Fibroblast of skin of right biceps (primary cell): ENCODE measurements around the gene NDUFA6.
"Not testable (repeated sequence)": the region's sequence is repeated elsewhere in the genome, so short reads cannot be mapped to it uniquely, and the experiment has no call there.

Experiments used
- DNase-seq: peaks from one replicate; pipeline ENCODE4 v3.0.0-alpha.2; 2013

Gene NDUFA6

DNA sequence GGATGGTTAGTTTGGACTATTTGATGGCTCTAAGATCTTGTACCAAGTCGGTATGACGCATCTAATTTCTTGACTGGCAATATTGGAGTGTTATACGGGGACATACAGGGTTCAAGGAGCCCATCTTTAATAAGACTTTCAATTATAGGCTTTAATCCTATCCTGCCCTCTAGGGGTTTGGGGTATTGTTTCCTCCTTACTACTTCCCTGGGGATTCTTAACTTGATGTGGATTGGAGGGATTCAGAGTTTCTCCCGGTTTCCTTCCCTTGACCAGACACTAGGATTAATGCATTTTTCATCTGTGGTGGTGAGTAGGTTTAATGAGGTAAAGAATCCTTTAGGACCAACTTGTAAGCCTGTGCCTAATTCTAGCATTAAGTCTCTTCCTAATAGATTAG is 21.2 kb upstream of the NDUFA6 start:
- DNase-seq, result no peak

DNA sequence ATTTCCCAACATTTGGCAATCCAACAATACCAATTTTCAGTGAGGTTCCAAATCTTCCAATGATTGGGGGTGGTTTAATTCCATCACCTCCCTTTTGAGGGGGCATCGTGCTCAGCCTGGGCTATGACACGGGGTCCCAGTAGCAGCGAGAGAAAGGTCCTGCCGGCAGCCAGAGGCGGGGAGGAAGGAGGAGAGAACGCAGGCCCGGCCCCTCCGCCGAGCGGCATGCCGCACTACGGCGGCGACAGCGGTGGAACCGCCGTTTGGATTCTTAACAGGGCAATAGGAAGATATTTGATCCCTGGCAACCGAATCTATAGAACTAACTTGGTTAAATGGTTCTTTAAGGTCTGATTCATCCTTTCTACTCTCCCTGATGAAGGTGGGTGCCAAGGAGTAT is 18.3 kb upstream of the NDUFA6 start:
- no peak for DNase-seq

DNA sequence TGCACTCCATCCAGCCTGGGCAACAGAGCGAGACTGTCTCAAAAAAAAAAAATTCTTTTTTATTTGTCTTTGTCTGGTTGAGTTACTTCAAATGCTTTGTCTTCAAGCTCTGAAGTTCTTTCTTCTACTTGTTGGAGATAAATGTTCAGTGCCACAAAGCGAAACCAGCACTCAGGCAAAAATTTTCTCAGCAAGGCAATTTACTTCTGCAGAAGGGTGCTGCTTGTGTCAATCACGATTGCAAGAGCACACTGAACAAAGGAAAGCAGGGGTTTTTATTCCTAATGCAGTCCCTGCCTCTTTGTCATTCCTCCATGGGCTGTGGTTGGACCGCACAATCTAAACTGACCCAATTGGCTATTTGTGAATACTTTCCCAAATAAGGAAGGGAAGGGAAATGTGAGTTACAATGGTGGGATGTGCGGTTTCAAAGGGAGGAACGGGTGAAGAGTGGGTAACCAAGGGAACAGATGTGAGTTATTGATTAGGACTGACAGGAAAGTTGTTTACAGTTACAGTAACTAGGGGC is 13.8 kb upstream of the NDUFA6 start:
- DNase-seq, result not testable (repeated sequence)

DNA sequence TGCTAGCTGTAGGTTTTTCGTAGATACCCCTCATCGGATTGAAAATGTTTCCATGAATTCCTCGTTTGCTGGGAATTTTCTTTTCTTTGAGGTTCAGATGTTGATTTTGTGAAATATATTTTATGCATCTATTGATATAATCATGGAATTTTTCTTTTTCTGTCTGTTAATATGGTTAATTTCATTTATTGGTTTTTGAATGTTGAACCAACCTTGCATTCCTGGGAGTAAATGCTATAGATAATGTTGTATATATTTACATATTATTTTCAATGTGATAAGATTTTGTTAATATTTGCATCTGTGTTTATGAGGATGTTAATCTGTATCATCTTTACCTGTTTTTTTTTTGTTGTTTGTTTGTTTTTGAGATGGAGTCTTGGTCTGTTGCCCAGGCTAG is 10.6 kb upstream of the NDUFA6 start:
- no peak for DNase-seq

DNA sequence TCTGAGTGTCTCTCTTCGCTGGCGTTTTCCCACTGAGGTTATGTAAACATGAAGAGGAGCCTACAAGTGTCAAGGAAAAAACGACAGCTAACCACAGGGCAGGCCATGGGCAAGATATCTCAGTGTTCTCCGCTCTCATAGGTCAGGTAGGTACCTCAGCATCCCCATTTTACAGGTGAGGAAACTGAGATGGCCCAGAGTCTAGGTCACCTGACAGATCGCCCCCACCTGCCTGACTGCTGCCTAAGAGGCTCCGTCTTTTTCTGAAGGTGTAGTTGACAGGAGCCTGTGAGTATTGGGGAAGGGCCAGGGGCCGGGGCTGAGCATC is 847 bp upstream of the NDUFA6 start:
- no peak for DNase-seq

DNA sequence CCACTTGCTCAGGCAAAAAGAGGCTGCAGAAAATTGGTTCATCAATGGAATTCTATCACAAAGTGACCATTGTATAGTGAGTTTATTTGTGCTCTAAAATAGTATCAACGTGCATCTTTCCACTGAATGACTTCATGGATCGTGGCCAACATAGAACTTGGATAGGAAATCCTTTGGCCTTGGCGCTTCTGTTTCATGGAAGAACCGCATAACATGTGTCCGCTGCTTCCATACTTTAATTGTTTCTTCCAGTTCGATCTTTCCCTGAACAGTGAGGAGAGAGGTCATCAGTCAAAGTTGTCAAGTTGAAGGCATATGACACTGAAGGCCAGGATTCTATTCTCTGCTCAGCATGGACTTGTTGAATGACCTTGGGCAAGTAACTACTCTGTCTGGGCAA is 4.5 kb downstream of the NDUFA6 start:
- no peak for DNase-seq

DNA sequence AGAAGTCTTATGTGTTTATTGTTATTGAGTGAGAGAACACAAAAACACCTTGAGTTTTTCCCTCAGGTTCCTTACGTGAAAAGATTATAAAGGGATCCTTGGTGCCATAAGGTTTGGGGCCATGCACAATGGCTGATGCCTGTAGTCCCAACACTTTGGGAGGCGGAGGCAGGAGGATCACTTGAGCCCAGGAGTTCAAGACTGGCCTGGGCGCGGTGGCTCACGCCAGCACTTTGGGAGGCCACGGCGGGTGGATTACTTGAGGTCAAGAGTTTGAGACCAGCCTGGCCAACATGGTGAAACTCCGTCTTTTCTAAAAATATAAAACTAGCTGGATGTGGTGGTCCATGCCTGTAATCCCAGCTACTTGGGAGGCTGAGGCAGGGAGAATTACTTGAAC is 5.7 kb downstream of the NDUFA6 start:
- no peak for DNase-seq

DNA sequence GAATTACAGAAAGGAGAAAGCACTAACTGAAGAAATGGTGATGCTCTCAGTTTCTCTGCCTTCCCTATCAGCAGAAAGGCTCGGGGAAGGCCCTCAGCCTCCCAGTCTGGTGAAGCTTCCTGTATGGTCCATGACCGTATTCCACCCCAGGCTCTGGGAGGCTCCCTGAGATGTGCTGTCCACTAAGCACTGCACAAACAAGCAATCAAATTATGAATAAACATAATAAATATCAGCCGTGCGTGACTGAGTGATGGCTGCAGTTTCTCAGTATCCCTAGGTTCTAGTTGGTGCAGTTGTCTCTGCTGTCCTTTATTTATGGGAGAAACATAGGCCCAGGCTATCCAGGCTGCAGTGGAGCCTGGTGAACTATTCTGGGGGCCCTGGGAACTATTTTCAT is 7.5 kb downstream of the NDUFA6 start:
- DNase-seq, result no peak

DNA sequence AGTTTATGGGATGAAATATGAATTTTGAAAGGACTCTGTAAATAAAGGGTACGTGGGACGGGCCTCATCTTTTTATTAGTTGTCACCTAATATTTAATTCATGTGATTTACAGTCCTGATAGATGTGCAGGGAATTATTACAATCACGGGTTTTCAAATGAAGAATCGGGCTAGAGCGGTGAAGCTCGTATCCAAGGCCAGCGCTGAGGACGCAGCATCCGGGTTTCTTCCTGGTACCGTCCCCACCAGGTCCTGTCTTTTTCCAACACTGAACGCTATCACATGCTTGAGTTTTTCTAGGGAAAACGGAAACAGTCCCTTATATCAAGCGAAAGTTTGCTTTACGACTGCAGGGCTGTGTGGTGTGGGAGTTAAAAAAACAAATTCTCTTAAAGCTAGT is 10.3 kb downstream of the NDUFA6 start:
- peak; percentile 30 for DNase-seq

DNA sequence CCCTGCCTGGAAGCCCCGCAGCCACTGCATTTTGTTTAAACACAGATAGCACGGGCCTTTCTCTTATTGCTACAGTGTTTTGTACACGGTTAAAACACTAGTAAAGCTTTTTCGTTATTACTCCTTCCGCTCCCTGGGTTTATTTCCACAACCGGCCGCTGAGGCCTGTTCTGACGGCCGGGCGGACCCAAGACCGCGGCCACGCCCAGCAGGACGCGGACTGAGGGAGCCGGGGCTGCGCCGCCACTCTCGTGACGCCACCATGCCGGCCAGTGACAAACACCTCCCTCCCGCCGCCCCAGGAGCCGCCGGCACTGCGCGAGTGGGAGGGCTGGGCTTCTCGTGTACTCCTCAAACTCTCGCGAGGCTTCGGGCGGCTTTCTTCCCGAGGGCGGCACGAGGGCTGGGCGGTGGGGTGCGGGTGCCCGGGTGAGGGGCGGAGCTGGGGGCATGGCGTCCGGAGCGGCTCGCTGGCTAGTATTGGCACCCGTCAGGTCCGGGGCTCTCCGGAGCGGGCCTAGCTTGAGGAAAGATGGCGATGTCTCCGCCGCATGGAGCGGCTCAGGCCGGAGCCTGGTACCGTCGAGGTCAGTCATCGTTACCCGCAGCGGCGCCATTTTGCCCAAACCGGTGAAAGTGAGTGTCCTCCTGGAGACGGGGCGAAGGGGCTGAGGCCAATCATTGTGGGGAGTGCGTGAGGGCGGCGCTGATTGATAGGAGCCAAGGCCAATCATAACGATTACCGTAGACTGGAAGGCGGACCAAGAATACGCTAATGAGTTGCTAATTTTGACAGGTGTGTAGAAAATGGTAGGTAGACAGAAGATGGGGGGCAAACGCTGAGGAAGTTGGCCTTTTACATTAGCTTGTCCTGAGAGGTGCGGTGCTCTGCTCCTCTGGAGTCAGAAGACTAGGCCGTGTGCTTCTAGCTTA is 11.0 kb downstream of the NDUFA6 start, which contains the start of gene SMDT1:
TSS of gene SMDT1 (plus strand) at position 382 of the 933 bp plus-strand sequence. CDS start at position 451, 69 bp downstream.
- peak; percentile 99 for DNase-seq

DNA sequence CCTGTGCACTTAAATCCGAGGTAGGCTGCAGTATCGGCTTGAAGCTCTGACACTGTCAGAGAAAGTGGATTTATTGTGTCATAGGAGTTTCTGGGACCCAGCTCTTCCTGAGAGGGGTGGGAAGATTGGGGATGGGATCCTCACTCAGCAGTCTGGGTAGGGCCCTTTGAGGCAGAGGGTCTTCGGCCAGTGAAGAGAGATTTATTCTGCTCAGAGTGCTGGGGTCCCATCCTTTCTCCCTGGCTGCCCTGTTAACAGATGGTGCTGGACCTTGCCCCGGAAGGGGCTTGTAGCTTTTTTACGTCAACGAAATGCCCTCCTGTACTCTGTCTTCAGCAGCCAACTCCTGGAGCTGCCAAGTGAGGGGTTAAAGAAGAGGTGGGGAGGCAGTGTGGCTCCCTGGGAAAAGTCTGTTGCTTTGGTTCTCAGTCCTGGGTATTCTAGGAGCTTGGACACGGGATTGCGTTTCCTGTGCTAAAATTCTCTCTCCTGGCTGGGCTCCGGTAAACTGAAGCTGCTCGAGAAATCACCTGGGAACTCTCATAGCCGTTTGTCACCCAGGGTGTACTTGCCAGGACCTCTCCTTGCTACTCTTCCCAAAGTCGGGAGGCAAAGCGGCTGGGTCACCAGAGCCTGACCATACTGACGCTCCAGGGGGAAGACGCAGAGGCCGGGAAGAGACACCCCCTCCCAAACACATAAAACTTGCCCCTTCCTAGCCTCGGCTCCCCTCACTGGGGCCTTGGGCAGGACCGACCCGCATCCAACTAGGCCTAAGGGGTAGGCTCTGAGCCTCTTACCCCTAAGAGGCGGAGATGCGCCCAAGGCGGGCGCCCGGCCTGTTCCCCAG is 11.9 kb downstream of the NDUFA6 start:
- no peak for DNase-seq

DNA sequence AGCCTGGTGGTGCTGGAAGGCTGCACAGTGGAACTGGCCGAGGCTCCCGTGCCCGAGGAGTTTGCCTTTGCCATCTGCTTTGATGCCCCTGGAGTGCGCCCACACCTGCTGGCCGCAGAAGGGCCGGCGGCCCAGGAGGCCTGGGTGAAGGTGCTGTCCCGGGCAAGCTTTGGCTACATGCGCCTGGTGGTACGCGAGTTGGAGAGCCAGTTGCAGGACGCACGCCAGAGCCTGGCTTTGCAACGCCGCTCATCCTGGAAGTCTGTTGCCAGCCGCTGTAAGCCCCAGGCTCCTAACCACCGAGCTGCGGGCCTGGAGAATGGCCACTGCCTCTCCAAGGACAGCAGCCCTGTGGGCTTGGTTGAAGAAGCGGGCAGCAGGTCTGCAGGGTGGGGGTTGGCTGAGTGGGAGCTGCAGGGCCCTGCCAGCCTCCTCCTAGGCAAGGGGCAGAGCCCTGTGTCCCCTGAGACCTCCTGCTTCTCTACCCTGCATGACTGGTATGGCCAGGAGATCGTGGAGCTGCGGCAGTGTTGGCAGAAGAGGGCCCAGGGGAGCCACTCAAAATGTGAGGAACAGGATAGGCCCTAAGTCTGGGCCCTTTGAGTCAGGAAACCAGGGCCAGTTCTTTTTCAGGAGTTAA is 13.0 kb downstream of the NDUFA6 start:
- no peak for DNase-seq

DNA sequence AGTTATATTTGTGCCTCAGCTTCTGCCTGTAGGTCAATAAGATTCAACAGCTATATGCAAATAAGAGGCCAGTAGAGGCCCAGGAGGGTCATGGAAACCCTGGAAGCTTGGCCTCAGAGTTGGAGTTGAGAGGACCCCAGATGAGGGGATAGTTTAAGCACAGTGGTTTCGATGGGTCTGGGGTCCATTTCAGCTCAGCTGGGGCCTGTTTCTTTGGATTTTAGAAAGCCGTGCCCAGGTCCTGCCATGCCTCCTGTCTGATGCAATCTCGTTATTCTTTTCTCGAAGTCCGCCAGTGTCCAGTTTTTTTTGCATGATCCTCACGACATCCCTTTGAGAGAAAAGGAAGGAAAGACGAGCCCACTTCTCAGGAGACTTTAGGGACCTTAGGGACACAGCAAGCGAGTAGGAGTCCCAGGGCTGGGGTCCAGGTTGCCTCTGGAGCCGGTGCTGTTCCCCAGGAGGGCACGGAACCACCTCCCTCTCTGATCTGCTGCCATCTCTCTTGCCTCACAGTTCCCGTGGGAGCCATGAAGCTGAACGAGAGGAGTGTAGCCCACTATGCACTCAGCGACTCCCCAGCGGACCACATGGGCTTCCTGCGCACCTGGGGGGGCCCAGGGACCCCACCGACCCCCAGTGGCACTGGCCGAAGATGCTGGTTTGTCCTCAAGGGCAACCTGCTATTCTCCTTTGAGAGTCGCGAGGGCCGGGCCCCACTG is 13.6 kb downstream of the NDUFA6 start:
- no peak for DNase-seq

DNA sequence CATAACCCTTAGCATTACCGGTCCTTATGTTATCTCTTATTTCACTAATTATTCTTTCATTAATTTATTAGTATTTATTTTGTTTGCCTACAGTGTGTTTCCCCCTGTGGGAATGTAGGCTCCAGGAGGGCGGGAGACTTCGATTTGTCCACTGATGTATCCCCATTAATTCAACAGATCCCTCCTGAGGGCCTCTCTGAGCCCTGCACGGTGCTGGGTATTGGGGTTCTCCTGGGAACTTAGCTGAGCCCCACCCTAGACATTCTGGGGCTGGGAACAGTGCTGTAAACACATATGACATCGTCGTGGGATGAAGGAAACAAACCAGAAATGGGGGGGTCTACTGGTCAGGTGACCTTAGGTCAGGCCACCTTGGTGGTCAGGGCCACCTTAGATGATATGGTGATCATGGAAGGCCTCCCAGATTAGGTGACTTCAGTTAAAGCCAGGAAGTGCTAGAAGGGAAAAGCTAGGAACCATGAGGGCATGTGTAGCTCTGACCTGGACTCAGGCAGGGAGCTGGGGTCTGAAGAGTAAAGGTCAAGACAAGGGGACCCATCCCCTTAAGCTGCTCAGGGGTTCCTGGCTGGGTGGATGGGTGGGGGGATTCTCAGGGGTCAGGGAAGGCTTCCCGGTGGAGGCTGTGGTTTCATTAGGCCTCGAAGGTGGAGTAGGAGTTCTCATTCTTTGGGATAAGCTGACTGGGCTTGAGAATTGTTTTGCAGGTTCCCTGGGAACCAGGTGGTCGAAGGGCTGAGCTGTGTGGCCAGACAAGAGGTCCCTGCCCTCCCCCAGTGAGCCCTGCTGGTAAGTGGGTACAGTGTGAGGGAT is 15.5 kb downstream of the NDUFA6 start:
- no peak for DNase-seq

DNA sequence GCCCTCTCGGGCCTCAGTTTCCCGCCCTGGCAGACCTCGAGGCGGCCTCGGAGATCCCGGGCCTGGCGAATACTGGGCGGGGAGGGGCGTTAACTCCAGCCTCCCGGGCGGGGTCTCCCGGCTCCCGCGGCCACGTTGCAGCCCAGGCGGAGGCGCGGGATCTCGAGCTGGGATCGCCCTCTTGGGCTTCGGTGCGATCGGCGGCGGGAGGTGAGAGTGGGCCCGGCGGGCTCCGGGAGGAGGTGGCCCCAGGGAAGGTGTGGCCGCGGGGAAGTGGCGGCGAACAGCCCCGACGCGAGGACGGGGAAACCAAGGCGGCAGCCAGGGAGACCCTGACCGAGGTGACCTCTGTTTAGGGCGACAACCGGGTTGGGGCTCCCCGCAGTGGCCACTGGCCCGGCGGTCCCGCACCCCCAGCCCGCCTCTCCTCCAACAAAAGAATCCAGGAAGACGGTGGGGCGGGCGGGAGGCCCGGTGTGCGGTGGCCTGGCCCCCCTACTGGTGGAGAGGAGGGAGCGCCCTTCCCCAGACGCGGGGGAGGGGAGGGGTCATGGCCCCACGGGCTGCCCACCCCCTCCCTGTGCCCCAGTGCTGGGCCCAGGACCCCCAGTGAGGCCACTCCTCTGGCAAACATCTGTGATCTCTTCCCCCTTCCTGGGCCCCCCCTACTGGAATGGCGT is 16.3 kb downstream of the NDUFA6 start, which contains the start of gene PHETA2:
TSS of gene PHETA2 (plus strand) at position 117 of the 680 bp plus-strand sequence. CDS start 3,046 bp downstream, outside the sequence.
- peak; percentile 71 for DNase-seq

DNA sequence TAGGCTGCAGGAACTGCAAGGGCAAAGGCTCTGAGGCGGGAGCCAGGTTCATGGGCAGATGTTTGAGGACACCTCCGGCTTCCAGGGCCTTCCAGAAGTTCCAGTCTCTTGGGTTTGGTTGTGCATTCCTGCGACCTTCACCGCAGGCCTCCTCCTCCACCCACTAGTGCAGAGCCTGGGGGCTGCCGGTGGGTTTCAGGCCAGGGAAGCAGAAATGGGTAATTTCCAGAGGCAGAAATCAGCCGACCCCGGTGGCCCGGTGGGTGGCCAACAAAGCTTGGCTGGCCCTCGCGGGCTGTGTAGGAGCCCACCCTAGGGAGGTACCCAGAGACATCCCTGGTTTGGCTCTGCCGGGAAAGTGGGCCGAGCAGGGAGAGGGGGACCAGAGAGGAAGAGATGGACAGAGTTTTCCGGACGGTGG is 16.9 kb downstream of the NDUFA6 start:
- no peak for DNase-seq

DNA sequence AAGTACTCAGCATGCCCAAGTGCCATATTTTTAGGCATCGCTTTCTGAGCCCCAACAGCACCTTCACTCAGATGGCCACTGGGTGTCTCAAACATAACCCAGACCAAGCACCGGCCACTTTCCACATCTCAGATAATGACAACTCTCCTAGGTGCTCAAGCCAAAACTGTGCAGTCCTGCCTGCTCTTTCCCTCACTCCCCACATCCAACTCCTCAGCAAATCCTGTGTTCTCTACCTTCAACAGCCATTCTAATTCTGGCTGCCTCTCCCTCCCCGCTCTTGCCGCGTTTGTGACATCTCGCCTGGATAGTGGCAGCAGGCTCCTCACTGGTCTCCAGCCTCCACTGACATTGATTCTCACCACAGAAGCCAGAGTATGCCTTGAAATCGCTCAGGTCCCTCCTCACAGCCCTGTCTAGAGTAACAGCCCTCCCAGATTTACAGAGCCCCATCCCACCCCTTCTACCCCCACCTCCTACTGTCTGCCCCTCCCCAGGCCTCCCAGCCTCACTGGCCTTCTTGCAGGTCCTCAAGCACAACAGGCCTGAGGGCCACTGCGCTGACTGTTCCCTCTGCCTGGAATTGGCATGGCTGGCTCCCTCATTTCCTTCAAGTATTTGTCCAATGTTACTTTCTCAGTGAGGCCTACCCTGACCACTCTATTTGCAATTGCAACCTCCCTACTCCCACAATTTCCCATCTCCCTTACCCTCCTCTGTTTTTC is 17.8 kb downstream of the NDUFA6 start:
- DNase-seq, result no peak

DNA sequence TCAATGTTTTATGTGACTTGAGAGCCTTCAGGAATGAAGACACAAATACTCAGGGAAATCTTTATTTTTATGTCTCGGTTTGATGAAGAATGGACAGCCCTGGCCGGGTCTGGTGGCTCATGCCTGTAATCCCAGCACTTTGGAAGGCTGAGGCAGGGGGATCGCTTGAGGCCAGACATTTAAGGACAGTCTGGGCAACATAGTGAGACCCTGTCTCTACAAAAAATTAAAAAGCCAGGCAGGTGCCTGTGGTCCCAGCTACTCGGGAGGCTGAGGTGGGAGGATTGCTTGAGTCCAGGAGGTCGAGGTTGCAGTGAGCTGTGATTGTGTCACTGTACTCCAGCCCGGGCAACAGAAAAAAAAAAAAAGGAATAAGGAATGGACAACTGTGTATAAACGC is 19.1 kb downstream of the NDUFA6 start:
- not testable (repeated sequence) for DNase-seq

DNA sequence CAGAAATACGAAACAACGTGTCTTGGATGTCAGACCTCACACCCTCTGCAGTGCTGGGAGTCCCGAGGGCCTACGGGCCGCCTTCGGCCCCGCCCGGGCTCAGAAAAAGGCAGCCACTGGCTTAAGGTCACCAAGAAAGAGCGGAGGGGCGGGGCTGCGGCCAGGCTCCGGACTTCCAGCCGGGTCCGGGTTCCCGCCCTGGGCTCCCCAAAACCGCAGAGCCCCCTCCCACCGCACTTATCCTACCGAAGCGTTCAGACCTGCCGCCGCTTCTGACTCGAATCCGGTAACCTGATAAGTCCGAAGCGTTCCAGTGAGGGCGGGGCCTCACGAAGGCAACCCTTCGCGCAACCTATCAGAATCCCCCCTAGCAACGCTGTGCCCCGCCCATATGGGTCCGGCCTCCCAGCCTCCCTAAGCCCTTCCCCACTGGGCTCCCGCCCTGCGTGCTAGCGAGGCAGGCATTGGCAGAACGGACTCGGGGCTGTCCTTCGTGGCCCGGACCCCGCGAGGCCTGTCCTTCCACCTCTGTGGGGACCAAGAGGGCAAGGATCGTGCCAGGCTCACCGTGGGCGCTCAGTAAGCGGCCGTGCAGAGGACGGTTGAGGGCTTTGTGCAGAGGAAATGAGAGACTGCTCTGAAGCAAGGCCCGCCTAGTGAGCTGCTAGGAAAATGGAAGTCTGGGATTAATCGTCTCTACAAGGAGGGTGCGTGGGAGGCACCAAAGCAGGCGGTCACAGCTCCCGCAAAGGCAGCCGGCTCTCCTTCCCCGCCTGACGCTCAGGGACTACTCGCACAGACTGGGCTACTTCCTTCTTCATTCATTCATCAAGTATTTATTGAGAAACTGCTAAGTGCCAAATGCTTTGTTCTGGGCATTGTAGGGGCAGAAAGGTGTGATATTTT is 19.8 kb downstream of the NDUFA6 start, which contains the start of gene NAGA:
TSS of gene NAGA (minus strand) at position 296 of the 906 bp plus-strand sequence. CDS start 515 bp downstream, outside the sequence.
- peak; percentile 96 for DNase-seq
